Testis (tissue), 3 donors: ENCODE results near the gene MACO1. TPM values are rescaled to one million over a fixed set of nuclear protein-coding genes. Genes with fewer than 3 reads are reported as not detected.
"Not testable (repeated sequence)": the region's sequence is repeated elsewhere in the genome, so short reads cannot be mapped to it uniquely, and the experiment has no call there.

ENCODE experiments used
- DNase-seq: peaks from one replicate; pipeline ENCODE4 v3.0.0-alpha.2; 2019
- H3K27ac ChIP-seq, 2 donors: fragments of 200-600 bp; sonication (generic); one replicate each; pipeline ENCODE4 v1.5.1; 2019
- H3K27me3 ChIP-seq: fragments of 200-600 bp; sonication (generic); one replicate; pipeline ENCODE4 v1.5.1; 2019
- H3K36me3 ChIP-seq: fragments of 200-600 bp; sonication (generic); one replicate; pipeline ENCODE4 v1.5.1; 2017; ENCODE audit warnings: low read depth; ENCODE audit errors: missing control alignments
- H3K4me1 ChIP-seq: fragments of 200-600 bp; sonication (generic); one replicate; pipeline ENCODE4 v1.5.1; 2019
- H3K4me3 ChIP-seq, 2 donors: fragments of 200-600 bp; sonication (generic); one replicate each; pipeline ENCODE4 v1.5.1; 2017 to 2019
- H3K9me3 ChIP-seq: fragments of 200-600 bp; sonication (generic); one replicate; pipeline ENCODE4 v1.5.1; 2017
- CTCF ChIP-seq, 3 experiments: fragments of 450-650 bp in 2 of 3; fragments of 200-600 bp in 1 of 3; sonication (generic) in 1 of 3; IDR thresholded peaks; one replicate each; pipeline ENCODE4 v1.5.1; 2016 to 2019; ENCODE audit warnings: antibody characterized with exemption in 3 of 3, mild to moderate bottlenecking in 2 of 3, moderate library complexity in 1 of 3
- POLR2A ChIP-seq: fragments of 450-650 bp; IDR thresholded peaks from one replicate; pipeline ENCODE4 v1.6.1; 2017; ENCODE audit warnings: antibody characterized with exemption, mild to moderate bottlenecking, moderate library complexity
- WGBS, 2 donors: methylation state at CpG; one replicate each; pipeline ENCODE4 v1.1.5; 2018; 5-methylcytosine and 5-hydroxymethylcytosine counted together
- intact Hi-C: fragments of 100-400 bp; cut with DNase I; formaldehyde crosslinking; loops from one replicate; pipeline ENCODE4 v1.15.1; 2023; ENCODE audit warnings: low total_unique reads
- polyA plus RNA-seq: library from polyadenylated mRNA; stranded (reverse); fragments of 350-450 nt; fragmentation: Illumina TruSeq; extraction: RNeasy Lipid Tissue Mini Kit (QIAGEN cat#74804); gene quantifications from one replicate; pipeline ENCODE4 v1.2.3, GENCODE V29; 2014; ENCODE audit warnings: low read depth, low replicate concordance; ENCODE audit not compliant: insufficient read depth
- total RNA-seq, 2 donors: library from RNA; depleted of rRNA; stranded (reverse); fragments of >200 nt; gene quantifications; one replicate each; pipeline ENCODE4 v1.2.3, GENCODE V29; 2016

MACO1 gene
- total and polyA plus RNA-seq, 3 donors from 2014 or later = 22.1 to 51.3 (median 25.4) TPM

- Histone ChIP-seq H3K4me3 (no peak overlapping the region), H3K4me1 (no peaks in the 10 kb centered on the region), H3K9me3 (no peaks in the 10 kb centered on the region), H3K27ac (no peak overlapping the region), H3K36me3 (no peaks in the 10 kb centered on the region), H3K27me3 (no peaks in the 10 kb centered on the region)
- TF ChIP-seq CTCF (IDR thresholded peaks at IDR 0.05) (no peak), POLR2A (no peak)
- no peak for DNase-seq
- 95 to 97% methylated on average over 6 of the region's 6 CpGs for WGBS, 2 donors
- intact Hi-C loops = no loop called here
These were observed 37.9 kb upstream of the MACO1 start for GRCh38 chr1:25392841-25393240.

- intact Hi-C loops, H3K4me3 ChIP-seq, H3K27me3 ChIP-seq, H3K36me3 ChIP-seq, H3K27ac ChIP-seq, DNase-seq, H3K4me1 ChIP-seq, H3K9me3 ChIP-seq: not testable (repeated sequence)
- 41 to 60% methylated on average over 6 of the region's 10 CpGs for WGBS, 2 donors
These were observed 33.1 kb upstream of the MACO1 start for GRCh38 chr1:25397549-25397948.

- H3K27ac ChIP-seq, H3K36me3 ChIP-seq, intact Hi-C loops, H3K4me1 ChIP-seq, H3K4me3 ChIP-seq, H3K27me3 ChIP-seq, DNase-seq, H3K9me3 ChIP-seq: not testable (repeated sequence)
- whole genome bisulfite sequencing, 2 donors = no CpG with 5 or more reads among the region's 2 CpGs
These were observed 32.6 kb upstream of the MACO1 start for GRCh38 chr1:25398079-25398478.

- H3K27me3 ChIP-seq, H3K27ac ChIP-seq, H3K36me3 ChIP-seq, DNase-seq, H3K4me3 ChIP-seq, intact Hi-C loops, H3K4me1 ChIP-seq, H3K9me3 ChIP-seq: not testable (repeated sequence)
- TF ChIP-seq CTCF (IDR thresholded peaks at IDR 0.05) = peak in 1 of 3 experiments; percentile 27
- 24 to 29% methylated on average over 6 to 7 of the region's 8 CpGs for WGBS, 2 donors
These were observed 27.5 kb upstream of the MACO1 start for GRCh38 chr1:25402947-25403803.

- DNase-seq, intact Hi-C loops, H3K4me1 ChIP-seq, H3K27ac ChIP-seq, H3K36me3 ChIP-seq, H3K4me3 ChIP-seq, H3K9me3 ChIP-seq, H3K27me3 ChIP-seq: not testable (repeated sequence)
- 89 to 91% methylated on average over 8 of the region's 12 CpGs for WGBS, 2 donors
These were observed 24.9 kb upstream of the MACO1 start for GRCh38 chr1:25405731-25406305.

GRCh38 chr1:25409641-25410427 is 20.9 kb upstream of the MACO1 start:
- H3K36me3 ChIP-seq, DNase-seq, H3K27me3 ChIP-seq, H3K9me3 ChIP-seq, H3K4me3 ChIP-seq, intact Hi-C loops, H3K4me1 ChIP-seq, H3K27ac ChIP-seq: not testable (repeated sequence)
- 89 to 93% methylated on average over 9 to 10 of the region's 10 CpGs for WGBS, 2 donors

GRCh38 chr1:25412872-25413623 is 17.6 kb upstream of the MACO1 start:
- H3K36me3 ChIP-seq, DNase-seq, H3K9me3 ChIP-seq, intact Hi-C loops, H3K27ac ChIP-seq, H3K4me3 ChIP-seq, H3K4me1 ChIP-seq, H3K27me3 ChIP-seq: not testable (repeated sequence)
- 88 to 95% methylated on average over 13 to 14 of the region's 14 CpGs for WGBS, 2 donors

- H3K27me3 ChIP-seq, intact Hi-C loops: not testable (repeated sequence)
These were observed 16.5 kb upstream of the MACO1 start for GRCh38 chr1:25414157-25414556.

GRCh38 chr1:25414578-25414977 is 16.1 kb upstream of the MACO1 start:
- intact Hi-C loops, H3K27ac ChIP-seq, H3K4me3 ChIP-seq, H3K36me3 ChIP-seq, DNase-seq, H3K4me1 ChIP-seq, H3K9me3 ChIP-seq, H3K27me3 ChIP-seq: not testable (repeated sequence)
- whole genome bisulfite sequencing, 2 donors = 94% methylated on average over 1 of the region's 1 CpG; no CpG with 5 or more reads in 1 of the 2 donors

More at GRCh38 chr1:25414157-25414556, 16.5 kb upstream of the MACO1 start:
- not testable (repeated sequence) for H3K36me3 ChIP-seq, H3K4me3 ChIP-seq, H3K4me1 ChIP-seq, DNase-seq, H3K9me3 ChIP-seq, H3K27ac ChIP-seq
- WGBS, 2 donors = 60 to 88% methylated on average over 1 to 4 of the region's 6 CpGs
